Measurements from ENCODE around the gene SPG7. TPM values are rescaled to one million over a fixed set of nuclear protein-coding genes. Genes with fewer than 3 reads are reported as not detected.

The SPG7 gene
- total RNA-seq, 4 donors from 2014 or later: 65.0 to 104 (median 84.9) TPM

GRCh38 chr16:89517128-89517527 lies 8.9 kb downstream of the SPG7 start:
- WGBS, 2 donors: 72 to 96% methylated on average over 6 to 9 of the region's 9 CpGs
- no peaks in the 10 kb centered on the region for H3K4me1 ChIP-seq
- no peak for DNase-seq
- intact Hi-C loops (cut with DNase I): no loop called here
- no peaks in the 10 kb centered on the region for H3K9me3 ChIP-seq
- TF ChIP-seq POLR2A (IDR thresholded peaks at IDR 0.05): no peak
- no peak overlapping the region for H3K27ac ChIP-seq
- no peaks in the 10 kb centered on the region for H3K27me3 ChIP-seq
- no peak overlapping the region for H3K4me3 ChIP-seq
- H3K36me3 ChIP-seq: peaks cover 13 to 100% (median 40%) of the 10 kb centered on the region in 3 donors

DNA sequence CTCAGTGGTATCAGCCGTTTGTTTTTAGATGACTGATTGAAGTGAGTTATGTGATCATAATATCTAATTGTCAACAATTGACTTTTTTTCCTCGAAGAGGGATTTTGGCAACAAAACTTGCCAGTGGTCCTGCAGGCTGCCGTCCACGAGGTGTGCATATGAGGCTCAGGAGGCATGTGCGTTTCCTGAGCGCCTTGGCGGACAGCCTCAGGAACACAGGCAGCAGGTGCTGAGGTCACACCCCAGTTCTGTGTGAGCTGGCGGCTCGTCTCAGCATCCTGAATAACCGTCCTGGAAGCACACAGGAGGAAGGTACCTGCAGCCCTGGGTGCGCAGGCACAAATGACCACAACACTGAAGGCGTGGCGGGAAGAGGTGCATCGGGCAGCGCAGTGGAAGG lies 11.7 kb downstream of the SPG7 start:
- no peak overlapping the region for H3K27ac ChIP-seq
- H3K4me3 ChIP-seq: no peak overlapping the region
- no peaks in the 10 kb centered on the region for H3K27me3 ChIP-seq
- no peak for DNase-seq
- intact Hi-C loops (cut with DNase I): no loop called here
- 68 to 89% methylated on average over 7 to 11 of the region's 15 CpGs for WGBS, 2 donors
- no peak for TF ChIP-seq CTCF (IDR thresholded peaks at IDR 0.05)
- no peak for TF ChIP-seq POLR2A (IDR thresholded peaks at IDR 0.05)
- H3K9me3 ChIP-seq: no peaks in the 10 kb centered on the region
- H3K4me1 ChIP-seq: no peaks in the 10 kb centered on the region
- H3K36me3 ChIP-seq: peaks cover 7 to 100% (median 44%) of the 10 kb centered on the region in 3 donors

GRCh38 chr16:89522287-89522686 lies 14.1 kb downstream of the SPG7 start:
- H3K27ac ChIP-seq: no peak overlapping the region
- intact Hi-C loops (cut with DNase I): no loop called here
- no peaks in the 10 kb centered on the region for H3K4me1 ChIP-seq
- no peaks in the 10 kb centered on the region for H3K27me3 ChIP-seq
- peaks cover 24 to 100% (median 45%) of the 10 kb centered on the region in 3 donors for H3K36me3 ChIP-seq
- no peak for DNase-seq
- TF ChIP-seq POLR2A (IDR thresholded peaks at IDR 0.05) (no peak), CTCF (IDR thresholded peaks at IDR 0.05) (no peak)
- H3K4me3 ChIP-seq: no peak overlapping the region
- WGBS, 2 donors: 90 to 92% methylated on average over 7 to 18 of the region's 31 CpGs
- H3K9me3 ChIP-seq: no peaks in the 10 kb centered on the region

- Histone ChIP-seq H3K4me3 (no peak overlapping the region), H3K9me3 (no peaks in the 10 kb centered on the region), H3K36me3 (peaks cover 24 to 100% (median 48%) of the 10 kb centered on the region in 3 donors), H3K27ac (no peak overlapping the region), H3K4me1 (no peaks in the 10 kb centered on the region), H3K27me3 (no peaks in the 10 kb centered on the region)
- DNase-seq: no peak
- no peak for TF ChIP-seq POLR2A (IDR thresholded peaks at IDR 0.05)
- TF ChIP-seq CTCF (IDR thresholded peaks at IDR 0.05): no peak
- 88% methylated on average over 18 to 19 of the region's 32 CpGs for WGBS, 2 donors
- intact Hi-C loops (cut with DNase I): no loop called here
Observed at GRCh38 chr16:89523680-89524344, 15.6 kb downstream of the SPG7 start.

GRCh38 chr16:89525146-89525913 lies 17.1 kb downstream of the SPG7 start:
- H3K4me1 ChIP-seq: no peaks in the 10 kb centered on the region
- no peak for DNase-seq
- H3K36me3 ChIP-seq: peaks cover 25 to 100% (median 49%) of the 10 kb centered on the region in 3 donors
- no peaks in the 10 kb centered on the region for H3K9me3 ChIP-seq
- no peaks in the 10 kb centered on the region for H3K27me3 ChIP-seq
- H3K4me3 ChIP-seq: no peak overlapping the region
- intact Hi-C loops (cut with DNase I): no loop called here
- no peak for TF ChIP-seq CTCF (IDR thresholded peaks at IDR 0.05)
- no peak for TF ChIP-seq POLR2A (IDR thresholded peaks at IDR 0.05)
- WGBS, 2 donors: 77 to 81% methylated on average over 19 to 20 of the region's 20 CpGs
- H3K27ac ChIP-seq: no peak overlapping the region

All from esophagus squamous epithelium (tissue), 5 donors.